ENCODE data around the gene PARVG.

- TF ChIP-seq CTCF (conservative IDR thresholded peaks at IDR 0.05; ENCODE audit: low read depth, low read length) (no peak), EZH2 (IDR thresholded peaks at IDR 0.05; ENCODE audit: borderline replicate concordance, low read depth, low read length, poor library complexity, severe bottlenecking) (no peak)
Measured at GRCh38 chr22:44191036-44191454, 10.3 kb downstream of the PARVG start.

Measured in A673 (cell line).